Type B pancreatic cell (in vitro differentiated cells): Measurements from ENCODE around the gene TMEM163. TPM values are rescaled to one million over a fixed set of nuclear protein-coding genes. Genes with fewer than 3 reads are reported as not detected.

ENCODE experiments used
- DNase-seq: peaks from one replicate; pipeline ENCODE4 v3.0.0; 2021; ENCODE audit warnings: mixed read lengths; ENCODE audit not compliant: unreplicated experiment; ENCODE audit errors: extremely low spot score
- H3K27ac Mint-ChIP-seq: 2 replicates; pipeline ENCODE4 v1.8.0; 2021; ENCODE audit warnings: mild to moderate bottlenecking, mixed read lengths
- H3K27me3 Mint-ChIP-seq: 2 replicates; pipeline ENCODE4 v1.8.0; 2021; ENCODE audit warnings: mixed read lengths
- H3K36me3 Mint-ChIP-seq: 2 replicates; pipeline ENCODE4 v1.8.0; 2021; ENCODE audit warnings: mixed read lengths
- H3K4me1 Mint-ChIP-seq: one replicate; pipeline ENCODE4 v1.8.0; 2021; ENCODE audit warnings: mixed read lengths; ENCODE audit not compliant: unreplicated experiment
- H3K4me3 Mint-ChIP-seq: 2 replicates; pipeline ENCODE4 v1.8.0; 2021; ENCODE audit warnings: mild to moderate bottlenecking, mixed read lengths
- H3K9me3 Mint-ChIP-seq: 2 replicates; pipeline ENCODE4 v1.8.0; 2021; ENCODE audit warnings: mixed read lengths
- total RNA-seq: library from RNA; stranded (reverse); gene quantifications from 2 replicates; pipeline ENCODE4 v1.2.1, GENCODE V29; 2021; ENCODE audit warnings: low replicate concordance
- TF ChIP-seq, protein P1 (sequence below): fragments of 200-600 bp; sonication (generic); conservative IDR thresholded peaks from 2 replicates; pipeline ENCODE4 v1.5.0; 2021; ENCODE audit warnings: antibody characterized with exemption, mild to moderate bottlenecking

TMEM163 gene
- total RNA-seq, 1 donor from 2014 or later, result 4.0 TPM

GRCh38 chr2:134420920-134421319 is 297.9 kb downstream of the TMEM163 start:
- TF ChIP-seq, protein P1, sequence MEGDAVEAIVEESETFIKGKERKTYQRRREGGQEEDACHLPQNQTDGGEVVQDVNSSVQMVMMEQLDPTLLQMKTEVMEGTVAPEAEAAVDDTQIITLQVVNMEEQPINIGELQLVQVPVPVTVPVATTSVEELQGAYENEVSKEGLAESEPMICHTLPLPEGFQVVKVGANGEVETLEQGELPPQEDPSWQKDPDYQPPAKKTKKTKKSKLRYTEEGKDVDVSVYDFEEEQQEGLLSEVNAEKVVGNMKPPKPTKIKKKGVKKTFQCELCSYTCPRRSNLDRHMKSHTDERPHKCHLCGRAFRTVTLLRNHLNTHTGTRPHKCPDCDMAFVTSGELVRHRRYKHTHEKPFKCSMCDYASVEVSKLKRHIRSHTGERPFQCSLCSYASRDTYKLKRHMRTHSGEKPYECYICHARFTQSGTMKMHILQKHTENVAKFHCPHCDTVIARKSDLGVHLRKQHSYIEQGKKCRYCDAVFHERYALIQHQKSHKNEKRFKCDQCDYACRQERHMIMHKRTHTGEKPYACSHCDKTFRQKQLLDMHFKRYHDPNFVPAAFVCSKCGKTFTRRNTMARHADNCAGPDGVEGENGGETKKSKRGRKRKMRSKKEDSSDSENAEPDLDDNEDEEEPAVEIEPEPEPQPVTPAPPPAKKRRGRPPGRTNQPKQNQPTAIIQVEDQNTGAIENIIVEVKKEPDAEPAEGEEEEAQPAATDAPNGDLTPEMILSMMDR, result no peak
- Mint-ChIP-seq H3K36me3 (peaks cover 17% of the 10 kb centered on the region), H3K4me1 (peaks cover 6% of the 10 kb centered on the region), H3K27me3 (no peaks in the 10 kb centered on the region), H3K9me3 (no peaks in the 10 kb centered on the region), H3K27ac (no peak overlapping the region), H3K4me3 (no peak overlapping the region)
- DNase-seq, result no peak

DNA sequence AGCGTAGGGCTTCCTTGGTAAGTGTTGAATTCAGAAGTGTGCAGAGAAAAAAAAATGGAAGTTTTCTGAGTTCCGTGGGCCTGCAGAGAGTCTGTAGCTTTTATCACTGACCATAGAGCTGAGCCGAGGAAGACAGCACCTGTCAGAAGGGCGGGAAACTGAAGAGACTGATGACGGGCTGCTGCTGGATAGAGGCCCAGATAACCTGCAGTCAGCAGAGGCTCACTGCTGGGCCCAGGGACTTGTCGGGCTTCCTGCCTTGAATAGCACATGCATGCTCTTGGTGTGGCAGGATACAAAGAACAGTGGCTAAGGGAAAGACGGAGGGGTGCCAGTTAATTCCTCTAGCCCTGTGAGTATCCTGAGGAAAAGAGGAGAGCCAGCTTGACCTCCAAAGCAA is 298.5 kb downstream of the TMEM163 start:
- Mint-ChIP-seq H3K27ac (no peak overlapping the region), H3K36me3 (peaks cover 17% of the 10 kb centered on the region), H3K9me3 (no peaks in the 10 kb centered on the region), H3K4me3 (no peak overlapping the region), H3K4me1 (peaks cover 6% of the 10 kb centered on the region), H3K27me3 (no peaks in the 10 kb centered on the region)
- TF ChIP-seq, protein P1, result no peak
- no peak for DNase-seq

DNA sequence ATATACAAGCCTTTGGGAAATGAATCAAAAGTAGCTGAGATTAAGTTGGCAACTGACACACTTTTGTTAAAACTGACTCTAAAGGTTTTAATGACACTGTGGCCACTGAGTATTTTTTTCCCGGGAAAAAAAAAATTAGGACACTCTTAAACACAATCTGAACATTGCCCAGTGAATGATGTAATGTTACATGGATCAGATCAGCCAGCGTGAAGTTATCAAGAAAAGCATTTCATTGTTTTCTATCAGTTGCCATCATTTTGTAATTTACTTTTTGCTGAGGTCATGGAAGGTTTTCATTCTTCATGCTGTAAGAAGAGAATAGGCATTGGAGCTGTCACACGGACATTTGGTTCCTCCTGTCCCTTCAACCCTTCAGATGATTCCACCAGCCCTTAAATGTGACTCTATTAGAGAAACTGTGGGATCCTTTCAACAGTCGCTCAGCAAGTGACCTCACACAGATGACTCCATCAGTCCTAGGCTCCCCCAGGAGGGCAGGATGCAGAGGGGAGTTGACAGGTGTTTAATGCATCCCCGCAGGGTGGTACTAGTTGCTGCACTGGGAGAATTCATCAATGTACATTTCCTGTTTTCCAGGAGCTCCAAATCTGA is 300.7 kb downstream of the TMEM163 start:
- no peak for DNase-seq
- no peak overlapping the region for H3K27ac Mint-ChIP-seq
- no peak overlapping the region for H3K4me3 Mint-ChIP-seq
- TF ChIP-seq, protein P1, result no peak
- H3K27me3 Mint-ChIP-seq, result no peaks in the 10 kb centered on the region
- H3K36me3 Mint-ChIP-seq, result peaks cover 4% of the 10 kb centered on the region
- H3K9me3 Mint-ChIP-seq, result no peaks in the 10 kb centered on the region
- H3K4me1 Mint-ChIP-seq, result peaks cover 6% of the 10 kb centered on the region

GRCh38 chr2:134416637-134417036 is 302.2 kb downstream of the TMEM163 start:
- Mint-ChIP-seq H3K4me3 (no peak overlapping the region), H3K27ac (no peak overlapping the region), H3K4me1 (peaks cover 13% of the 10 kb centered on the region), H3K27me3 (no peaks in the 10 kb centered on the region), H3K36me3 (no peaks in the 10 kb centered on the region), H3K9me3 (no peaks in the 10 kb centered on the region)
- DNase-seq, result no peak
- TF ChIP-seq, protein P1, result no peak

DNA sequence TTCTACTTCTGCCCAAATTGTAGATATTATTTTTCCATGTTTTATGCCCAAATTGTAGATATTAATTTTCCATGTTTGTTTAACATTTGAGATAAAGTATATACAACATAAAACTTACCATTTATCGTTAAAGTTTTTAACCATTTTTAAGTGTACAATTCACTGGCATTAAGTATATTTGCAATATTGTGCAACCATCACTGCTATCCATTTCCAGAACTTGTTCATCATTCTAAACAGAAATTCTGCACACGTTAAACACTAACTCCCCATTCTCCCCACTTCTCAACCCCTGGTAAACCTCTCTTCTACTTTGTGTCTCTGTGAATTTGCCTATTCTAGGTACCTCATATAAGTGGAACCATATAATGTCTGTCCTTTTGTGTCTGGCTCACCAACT is 302.8 kb downstream of the TMEM163 start:
- TF ChIP-seq, protein P1, result no peak
- Mint-ChIP-seq H3K4me1 (peaks cover 18% of the 10 kb centered on the region), H3K4me3 (no peak overlapping the region), H3K27ac (no peak overlapping the region), H3K36me3 (no peaks in the 10 kb centered on the region), H3K27me3 (no peaks in the 10 kb centered on the region), H3K9me3 (no peaks in the 10 kb centered on the region)
- no peak for DNase-seq

DNA sequence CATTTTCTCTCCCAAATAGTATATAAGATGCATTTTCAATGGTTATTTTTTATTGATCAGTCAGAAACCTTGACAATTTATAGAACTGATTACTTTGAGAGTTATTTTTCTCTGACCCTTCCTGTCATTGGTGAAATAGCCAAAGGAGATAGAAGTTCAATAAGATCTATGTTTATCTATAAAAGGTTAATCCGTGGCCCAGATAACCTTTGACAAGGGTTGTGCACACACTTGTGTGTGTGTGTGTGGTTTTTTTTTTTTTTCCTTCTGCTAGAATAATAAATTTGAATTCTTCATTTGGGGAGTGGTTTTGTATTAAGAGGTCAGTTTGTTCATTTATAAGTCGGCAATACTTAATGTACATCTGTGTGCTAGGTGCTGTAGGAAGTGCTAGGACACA is 304.9 kb downstream of the TMEM163 start:
- peaks cover 17% of the 10 kb centered on the region for H3K4me1 Mint-ChIP-seq
- no peak for DNase-seq
- TF ChIP-seq, protein P1, result no peak
- H3K27me3 Mint-ChIP-seq, result no peaks in the 10 kb centered on the region
- H3K4me3 Mint-ChIP-seq, result no peak overlapping the region
- no peaks in the 10 kb centered on the region for H3K36me3 Mint-ChIP-seq
- H3K9me3 Mint-ChIP-seq, result no peaks in the 10 kb centered on the region
- no peak overlapping the region for H3K27ac Mint-ChIP-seq
